Measurements from ENCODE around the gene HAAO.

The HAAO gene

DNA sequence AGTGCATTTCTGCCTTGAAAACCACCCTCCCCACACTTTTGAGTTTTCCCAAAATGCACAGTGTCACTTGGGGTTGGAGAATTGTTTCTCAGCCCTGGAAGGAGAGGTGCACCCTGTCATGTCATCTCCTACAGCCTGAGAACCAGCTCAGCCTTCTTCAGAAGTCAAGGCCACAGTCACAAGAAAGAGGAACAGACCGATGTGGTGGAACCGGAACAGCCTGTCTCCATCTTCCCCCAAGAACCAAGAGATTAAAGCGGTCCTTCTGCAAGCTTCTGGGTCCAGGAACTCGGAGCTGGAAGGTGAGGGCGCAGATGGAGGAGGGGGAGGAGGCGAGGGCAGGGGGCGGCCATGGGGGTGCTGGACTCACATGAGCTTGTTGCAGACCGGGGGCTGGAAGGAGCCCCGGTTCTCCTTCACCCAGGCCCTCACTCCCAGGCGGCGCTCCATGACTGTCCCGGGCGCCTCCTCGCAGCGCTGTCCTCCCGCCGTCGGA is 248 bp downstream of the HAAO start:
- DNase-seq, result peak in 1 of 6 experiments; percentile 30

GRCh38 chr2:42791606-42792005 is 777 bp downstream of the HAAO start:
- DNase-seq, result no peak

DNA sequence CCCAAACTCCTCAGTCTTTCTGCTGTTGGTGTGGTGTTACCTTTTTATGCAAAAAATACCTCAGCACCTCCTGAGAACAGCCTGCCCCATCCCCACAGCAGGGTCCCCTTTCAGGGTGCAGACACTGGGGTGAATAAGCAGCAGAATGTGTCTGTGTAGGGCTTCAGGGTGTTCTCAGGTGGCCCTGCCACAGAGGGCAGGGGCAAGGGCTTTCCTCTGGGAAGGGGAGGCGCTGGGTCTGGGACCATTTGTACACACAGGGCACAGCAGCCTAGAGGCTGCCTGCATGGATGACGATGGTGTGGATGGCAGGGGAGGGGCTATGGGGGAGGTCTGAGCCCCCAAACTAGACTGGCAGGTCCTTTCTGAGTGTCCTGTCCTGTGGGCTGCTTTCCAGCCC is 2.6 kb downstream of the HAAO start:
- no peak for DNase-seq

- DNase-seq, result no peak
Observed at GRCh38 chr2:42788882-42789281, 3.5 kb downstream of the HAAO start.

- DNase-seq, result no peak
Observed at GRCh38 chr2:42788478-42788793, 3.9 kb downstream of the HAAO start.

DNA sequence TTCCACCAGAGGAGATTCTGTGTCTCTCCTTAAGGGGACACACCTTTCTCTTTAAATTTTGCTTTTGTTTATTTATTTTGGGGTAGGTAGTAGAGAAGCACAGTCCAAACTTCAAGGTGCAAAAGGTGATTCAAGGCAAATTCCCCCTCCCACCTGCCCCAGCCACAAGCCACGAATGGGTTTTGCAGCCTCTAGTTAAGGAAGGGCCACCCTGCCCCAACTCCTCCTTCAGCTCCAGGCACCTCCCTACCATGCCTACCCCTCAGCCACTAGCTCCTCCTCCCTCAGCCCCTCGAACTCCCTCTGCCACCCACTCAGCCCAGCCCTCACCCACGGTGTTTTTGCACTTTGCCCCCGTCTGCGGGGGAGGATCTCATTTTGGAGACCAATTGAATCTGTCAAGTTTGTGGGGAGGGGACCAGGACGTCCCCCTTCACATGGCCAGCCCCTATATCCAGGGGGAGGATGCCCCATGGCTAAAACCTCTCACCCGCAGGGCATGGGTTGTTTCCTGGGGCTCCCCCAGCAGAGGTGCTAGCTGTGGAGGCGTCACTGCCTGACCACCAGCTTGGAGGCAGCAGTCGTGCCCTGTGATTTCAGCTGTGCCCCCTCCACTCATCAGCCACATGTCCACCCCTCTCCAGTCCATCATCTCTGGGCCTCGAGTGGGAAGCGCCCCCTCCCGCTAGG is 4.5 kb downstream of the HAAO start:
- no peak for DNase-seq

GRCh38 chr2:42787424-42787787 is 5.0 kb downstream of the HAAO start:
- no peak for DNase-seq

DNA sequence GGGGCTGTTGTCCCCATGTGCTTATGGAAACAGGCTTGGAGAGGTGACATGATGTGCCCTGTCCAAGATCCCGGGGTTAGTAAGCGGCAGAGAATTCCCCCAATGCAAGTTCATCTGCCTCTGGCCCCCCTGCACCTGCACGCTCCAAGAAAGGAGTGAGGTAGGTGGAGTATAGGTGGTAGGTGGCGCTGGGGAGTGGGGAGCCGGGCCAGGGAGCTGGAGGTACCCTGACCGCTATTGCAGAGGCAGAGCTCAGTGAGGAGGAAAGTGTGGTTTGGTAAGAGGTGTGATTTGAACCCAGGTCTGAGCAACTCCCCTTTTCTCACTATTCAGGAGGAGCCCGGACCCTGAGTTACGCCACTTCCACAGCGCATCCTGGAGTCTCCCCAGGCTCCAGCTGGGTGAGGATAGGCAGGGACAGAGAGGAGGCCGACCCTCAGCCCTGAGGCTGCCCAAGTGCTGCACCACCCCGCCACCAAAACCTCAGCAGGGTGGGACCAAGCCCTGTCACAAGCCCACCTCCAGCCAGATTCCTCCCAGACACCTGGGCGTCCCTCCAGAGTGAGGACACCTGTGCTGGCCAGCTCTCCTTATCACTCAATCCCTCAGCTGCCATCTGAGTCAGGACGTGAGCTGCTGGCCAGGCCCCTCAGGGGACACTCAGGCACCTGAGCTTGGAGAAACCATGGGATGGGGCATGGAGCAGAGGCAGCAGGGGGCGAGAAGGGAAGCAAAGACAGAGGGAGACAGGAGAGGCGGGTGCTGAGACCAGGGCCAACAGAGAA is 5.6 kb downstream of the HAAO start:
- DNase-seq, result no peak

DNA sequence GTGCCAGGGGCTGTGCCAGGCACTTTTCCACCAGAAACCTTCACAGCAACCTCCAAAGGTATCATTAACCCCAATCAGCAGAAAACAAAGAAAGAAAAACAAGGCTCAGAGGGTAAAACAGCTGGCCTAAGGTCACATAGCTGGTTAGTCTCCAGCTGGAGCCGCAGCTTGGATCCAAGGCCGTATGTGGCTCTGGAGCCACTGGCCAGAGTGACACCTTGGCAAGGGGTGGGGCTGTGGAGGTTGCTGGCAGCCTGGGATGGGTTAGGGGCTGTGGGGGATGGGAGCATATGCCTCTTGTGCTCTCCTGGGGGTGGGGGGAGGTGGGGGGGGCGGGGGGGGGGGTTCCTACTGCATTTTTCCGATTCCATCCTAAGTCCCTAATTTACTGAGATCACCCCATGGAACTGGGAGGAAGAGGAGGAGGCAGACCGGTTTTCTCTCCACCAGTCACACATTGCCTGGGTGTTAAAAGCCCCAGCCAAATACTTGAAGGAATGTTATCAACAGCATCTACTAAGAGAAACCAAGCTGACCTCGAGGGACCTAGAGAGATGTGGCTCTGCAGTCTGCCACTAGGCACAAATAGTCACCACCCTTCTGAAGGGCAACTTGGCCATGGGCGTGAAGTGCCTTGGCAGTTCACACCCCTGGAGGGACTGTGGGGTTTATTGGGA is 8.0 kb downstream of the HAAO start:
- DNase-seq, result no peak

GRCh38 chr2:42783511-42783910 is 8.9 kb downstream of the HAAO start:
- DNase-seq, result no peak

GRCh38 chr2:42781181-42781580 is 11.2 kb downstream of the HAAO start:
- DNase-seq, result no peak

DNA sequence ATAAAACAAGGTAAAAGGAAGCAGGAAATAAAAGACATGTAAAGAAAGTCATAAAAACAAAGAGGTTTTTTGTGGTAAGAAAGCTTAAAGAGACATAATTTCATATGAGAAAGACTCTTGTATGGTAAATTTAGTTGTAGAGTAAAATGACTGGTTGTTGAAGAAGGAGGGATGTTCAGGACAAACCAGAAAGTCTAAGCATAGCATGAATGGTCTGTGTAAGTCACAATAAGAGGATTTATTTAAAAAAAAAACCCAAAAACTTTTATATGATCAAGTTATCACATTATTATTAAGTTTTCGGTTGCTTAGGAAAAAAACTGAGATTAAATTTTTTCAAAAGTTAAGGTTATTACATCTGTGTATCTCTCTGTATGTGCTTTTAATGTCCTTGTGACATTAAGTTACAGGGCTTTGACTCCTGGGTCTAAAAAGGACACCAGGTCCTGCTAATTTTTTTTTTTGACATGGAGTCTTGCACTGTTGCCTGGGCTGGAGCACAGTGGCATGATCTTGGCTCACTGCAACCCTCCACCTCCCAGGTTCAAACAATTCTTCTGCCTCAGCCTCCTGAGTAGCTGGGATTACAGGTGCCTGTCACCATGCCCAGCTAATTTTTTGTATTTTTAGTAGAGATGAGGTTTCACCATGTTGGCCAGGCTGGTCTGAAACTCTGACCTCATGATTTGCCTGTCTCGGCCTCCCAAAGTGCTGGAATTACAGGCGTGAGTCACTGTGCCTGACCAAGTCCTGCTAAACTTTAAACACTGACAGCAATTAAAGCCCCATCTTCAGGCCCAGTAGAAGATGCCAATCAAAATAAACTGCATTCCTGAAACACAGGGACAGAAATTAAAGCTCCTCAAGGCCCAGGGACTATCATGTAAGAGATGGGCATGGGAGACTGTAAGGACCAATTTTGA is 14.2 kb downstream of the HAAO start:
- peak in 1 of 6 experiments; percentile 5 for DNase-seq

GRCh38 chr2:42775810-42776209 is 16.6 kb downstream of the HAAO start:
- peak in 2 of 6 experiments; percentile 10 to 15 for DNase-seq

DNA sequence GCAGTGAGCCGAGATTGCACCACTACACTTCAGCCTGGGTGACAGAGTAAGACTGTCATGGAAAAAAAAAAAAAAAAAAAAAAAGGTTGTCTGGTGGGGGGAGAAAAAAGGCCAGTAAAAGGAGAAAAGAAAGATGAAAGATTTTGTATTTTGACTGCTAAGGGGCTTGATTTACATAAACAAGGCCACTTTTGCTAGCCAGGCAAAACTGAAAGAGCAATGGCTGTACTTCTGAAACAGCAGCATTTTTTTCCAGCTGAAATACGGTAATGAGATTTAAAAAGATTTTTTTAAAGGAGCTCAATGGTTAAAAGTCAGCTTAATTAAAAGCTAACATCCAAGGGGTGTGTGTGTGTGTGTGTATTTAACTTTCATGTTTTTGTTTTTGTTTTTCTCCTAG is 17.2 kb downstream of the HAAO start:
- DNase-seq, result no peak

DNA sequence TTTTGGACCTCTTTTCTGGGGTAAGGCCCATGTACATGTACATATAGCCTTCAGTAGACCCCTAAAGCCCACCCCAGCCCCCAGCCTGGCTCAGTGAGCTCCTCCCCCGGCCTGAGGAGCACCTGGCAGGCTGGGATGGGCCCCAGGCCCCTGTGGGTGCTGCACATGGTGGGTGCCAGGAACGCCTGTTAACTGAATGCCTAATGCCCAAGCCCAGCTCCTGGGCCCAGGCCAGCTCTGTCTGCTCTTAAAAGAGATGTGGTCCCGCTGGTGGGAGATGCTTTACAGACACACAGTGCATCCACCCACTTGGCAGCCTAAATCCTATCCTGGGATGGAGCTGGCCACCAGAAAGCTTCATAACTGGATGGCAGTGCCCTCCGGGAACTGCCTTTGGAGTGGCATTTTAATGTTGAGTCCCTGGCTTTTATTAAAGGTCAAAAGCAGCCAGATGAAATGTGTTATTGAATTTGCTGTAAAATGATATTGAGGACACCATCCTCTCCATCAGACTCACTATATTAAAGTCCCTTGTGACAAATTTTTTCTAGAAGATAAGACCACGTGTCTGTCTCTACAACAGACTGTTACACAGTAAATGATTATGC is 20.7 kb downstream of the HAAO start:
- DNase-seq, result no peak

- DNase-seq, result no peak
Observed at GRCh38 chr2:42770288-42771131, 21.9 kb downstream of the HAAO start.

DNA sequence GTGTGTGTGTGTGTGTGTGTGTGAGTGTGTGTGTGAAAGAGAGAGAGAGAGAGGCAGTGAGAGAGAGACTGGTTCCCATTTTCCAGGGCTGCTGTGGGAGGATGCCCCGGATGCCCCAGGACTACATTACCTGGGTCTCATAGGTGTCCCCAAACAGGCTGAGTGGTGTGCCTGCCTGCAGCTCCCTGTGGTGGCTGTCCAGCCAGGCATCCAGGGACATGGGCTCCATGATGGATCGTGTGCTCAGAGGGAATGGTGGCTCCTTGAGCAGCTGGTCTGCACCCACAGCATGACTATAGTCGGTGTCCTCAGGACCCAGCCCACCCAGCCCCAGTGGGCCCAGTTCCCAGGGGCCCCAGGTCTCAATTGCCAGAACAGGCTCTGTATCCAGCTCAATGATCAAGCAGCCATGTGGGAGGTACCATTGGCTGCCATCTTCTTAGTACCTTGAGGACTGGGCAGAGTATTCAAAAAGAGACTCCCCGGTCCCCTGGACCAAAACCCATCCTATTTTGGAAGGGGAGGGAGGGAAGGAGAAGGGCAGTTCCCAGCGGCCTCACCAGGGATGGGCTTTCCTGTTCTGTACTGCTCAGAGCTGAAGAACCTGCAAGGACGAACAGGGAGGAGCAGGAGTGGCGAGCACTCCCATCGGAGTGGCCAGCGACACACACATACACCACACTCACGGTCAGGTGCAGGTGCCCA is 22.6 kb downstream of the HAAO start:
- no peak for DNase-seq

DNA sequence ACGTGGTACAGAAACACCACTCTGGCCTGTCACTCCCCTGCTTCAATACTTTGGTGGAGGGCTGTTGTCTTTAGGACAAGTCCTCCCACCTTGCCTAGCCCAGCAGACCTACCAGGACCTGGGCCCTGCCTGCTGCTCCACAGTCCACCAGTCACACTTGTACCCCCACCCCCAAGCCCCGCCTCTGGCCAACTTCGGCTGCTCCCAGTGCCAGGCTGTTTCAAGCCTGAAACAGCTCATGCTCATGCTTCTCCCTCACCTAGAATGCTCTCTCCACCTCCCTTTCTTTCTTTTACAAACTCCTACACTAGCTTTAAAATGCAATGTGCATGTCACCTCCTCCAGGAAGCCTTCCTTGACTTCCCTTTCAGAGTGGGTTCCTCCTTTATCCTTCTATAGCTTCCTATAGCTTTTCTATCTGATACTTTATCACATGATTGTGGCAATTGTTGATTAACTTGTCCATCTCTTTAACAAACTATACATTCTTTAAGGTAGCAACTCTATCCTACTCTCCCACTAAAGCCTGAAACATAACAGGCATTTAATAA is 23.6 kb downstream of the HAAO start:
- DNase-seq, result no peak

DNA sequence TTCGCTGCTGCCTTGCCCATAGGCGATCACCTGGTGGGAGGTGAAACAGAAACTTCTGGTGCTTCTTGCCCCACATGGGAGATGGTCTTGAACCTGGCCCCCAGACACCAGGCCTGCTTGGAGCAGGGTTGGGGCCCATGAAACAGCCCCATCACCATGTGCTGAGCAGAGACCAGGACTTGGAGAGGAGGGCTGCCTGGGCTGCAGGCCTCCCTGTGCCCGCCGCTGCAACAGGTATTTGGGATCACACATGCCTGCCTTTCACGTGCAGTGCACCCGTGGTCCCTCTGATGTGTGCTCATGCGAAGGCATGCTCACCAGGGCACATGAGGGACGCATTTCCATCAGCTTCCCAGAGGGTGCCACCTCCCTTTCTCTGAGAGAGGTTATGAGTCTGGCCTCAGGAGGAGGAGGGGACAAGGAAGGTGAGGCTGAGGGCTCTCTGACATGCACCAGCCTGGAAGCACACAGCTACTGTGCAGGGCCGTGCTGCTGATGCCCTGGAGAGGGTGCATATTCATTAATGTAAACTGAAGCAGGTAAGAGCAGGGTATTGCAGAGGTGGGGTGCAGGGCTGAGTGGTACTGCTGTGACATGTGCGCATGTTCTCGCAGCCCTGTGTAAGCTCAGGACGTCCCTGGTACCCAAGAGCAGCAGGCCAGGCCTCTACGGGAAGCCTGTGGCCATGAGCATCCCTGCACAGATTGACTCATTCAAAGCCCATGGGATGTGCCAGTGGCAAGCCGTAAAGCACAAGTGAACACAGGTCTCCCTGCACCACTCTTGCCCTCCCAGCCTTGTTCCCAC is 24.3 kb downstream of the HAAO start:
- no peak for DNase-seq

Data from stimulated activated naive CD4-positive, alpha-beta T cell (primary cell).